Testis (tissue), 2 donors: ENCODE data around the gene ALPK1.

Source experiments
- POLR2A ChIP-seq: fragments of 450-650 bp; IDR thresholded peaks from one replicate; pipeline ENCODE4 v1.6.1; 2017; ENCODE audit warnings: antibody characterized with exemption, mild to moderate bottlenecking, moderate library complexity
- TF ChIP-seq, protein P1 (sequence below), 3 experiments: fragments of 450-650 bp in 2 of 3; fragments of 200-600 bp in 1 of 3; sonication (generic) in 1 of 3; IDR thresholded peaks; one replicate each; pipeline ENCODE4 v1.5.1; 2016 to 2019; ENCODE audit warnings: antibody characterized with exemption in 3 of 3, mild to moderate bottlenecking in 2 of 3, moderate library complexity in 1 of 3

DNA sequence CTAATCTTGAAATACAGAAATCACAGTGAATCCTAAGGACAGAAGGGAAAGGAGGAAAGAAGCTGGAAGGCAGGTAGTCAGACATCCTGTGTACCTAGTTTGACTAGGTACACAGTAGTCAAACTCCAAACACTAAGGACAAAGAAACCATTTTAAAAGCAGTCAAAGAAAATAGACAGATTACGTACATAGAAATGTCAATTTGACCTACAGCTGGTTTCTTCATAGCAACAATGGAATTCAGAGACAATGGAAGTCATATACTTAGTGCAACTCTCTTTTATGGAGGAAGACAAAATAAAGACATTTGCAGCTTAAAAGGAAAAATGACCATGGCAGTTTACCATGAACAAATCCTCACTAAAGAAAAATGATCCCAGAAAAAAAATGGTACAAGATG, 139.8 kb downstream of the ALPK1 start:
- TF ChIP-seq, protein P1, sequence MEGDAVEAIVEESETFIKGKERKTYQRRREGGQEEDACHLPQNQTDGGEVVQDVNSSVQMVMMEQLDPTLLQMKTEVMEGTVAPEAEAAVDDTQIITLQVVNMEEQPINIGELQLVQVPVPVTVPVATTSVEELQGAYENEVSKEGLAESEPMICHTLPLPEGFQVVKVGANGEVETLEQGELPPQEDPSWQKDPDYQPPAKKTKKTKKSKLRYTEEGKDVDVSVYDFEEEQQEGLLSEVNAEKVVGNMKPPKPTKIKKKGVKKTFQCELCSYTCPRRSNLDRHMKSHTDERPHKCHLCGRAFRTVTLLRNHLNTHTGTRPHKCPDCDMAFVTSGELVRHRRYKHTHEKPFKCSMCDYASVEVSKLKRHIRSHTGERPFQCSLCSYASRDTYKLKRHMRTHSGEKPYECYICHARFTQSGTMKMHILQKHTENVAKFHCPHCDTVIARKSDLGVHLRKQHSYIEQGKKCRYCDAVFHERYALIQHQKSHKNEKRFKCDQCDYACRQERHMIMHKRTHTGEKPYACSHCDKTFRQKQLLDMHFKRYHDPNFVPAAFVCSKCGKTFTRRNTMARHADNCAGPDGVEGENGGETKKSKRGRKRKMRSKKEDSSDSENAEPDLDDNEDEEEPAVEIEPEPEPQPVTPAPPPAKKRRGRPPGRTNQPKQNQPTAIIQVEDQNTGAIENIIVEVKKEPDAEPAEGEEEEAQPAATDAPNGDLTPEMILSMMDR (IDR thresholded peaks at IDR 0.05), result no peak
- TF ChIP-seq POLR2A, result no peak
